Astrocyte (in vitro differentiated cells and primary cell): ENCODE data around the gene NT5C3A. TPM values are rescaled to one million over a fixed set of nuclear protein-coding genes. Genes with fewer than 3 reads are reported as not detected.

Experiments used
- DNase-seq: peaks from one replicate; pipeline ENCODE4 v3.0.0-alpha.2; 2010; ENCODE audit warnings: low read depth
- FAIRE-seq: peaks from 2 replicates; lab custom pipeline; 2011; peaks lifted over from hg19 to GRCh38; lab: Jason Lieb, UNC
- H2AFZ ChIP-seq: 2 replicates; pipeline ENCODE4 v1.6.0; 2012; ENCODE audit warnings: low read depth, low read length, inconsistent platforms
- H3K27ac ChIP-seq: 2 replicates; pipeline ENCODE4 v1.5.1; 2011; ENCODE audit warnings: low read depth, low read length, inconsistent platforms
- H3K27me3 ChIP-seq: 2 replicates; pipeline ENCODE4 v1.6.0; 2011; ENCODE audit warnings: low read length, inconsistent platforms; ENCODE audit not compliant: insufficient read depth
- H3K36me3 ChIP-seq: 2 replicates; pipeline ENCODE4 v1.5.1; 2011; ENCODE audit warnings: low read length, inconsistent platforms; ENCODE audit not compliant: insufficient read depth
- H3K4me1 ChIP-seq: 2 replicates; pipeline ENCODE4 v1.5.1; 2011; ENCODE audit warnings: low read length, inconsistent platforms; ENCODE audit not compliant: insufficient read depth
- H3K4me2 ChIP-seq: 2 replicates; pipeline ENCODE4 v1.6.0; 2012; ENCODE audit warnings: low read length, inconsistent platforms
- H3K4me3 ChIP-seq: 2 replicates; pipeline ENCODE4 v1.5.1; 2011; ENCODE audit warnings: low read depth, mild to moderate bottlenecking, low read length, inconsistent platforms; ENCODE audit not compliant: insufficient read depth
- H3K79me2 ChIP-seq: 2 replicates; pipeline ENCODE4 v1.6.0; 2012; ENCODE audit warnings: mild to moderate bottlenecking, low read length, inconsistent platforms; ENCODE audit not compliant: insufficient read depth
- H3K9ac ChIP-seq: 2 replicates; pipeline ENCODE4 v1.6.0; 2012; ENCODE audit warnings: mild to moderate bottlenecking, low read length, inconsistent platforms
- H3K9me3 ChIP-seq: 2 replicates; pipeline ENCODE4 v1.5.1; 2012; ENCODE audit warnings: low read depth, mild to moderate bottlenecking, low read length, inconsistent platforms; ENCODE audit not compliant: insufficient read depth
- H4K20me1 ChIP-seq: 2 replicates; pipeline ENCODE4 v1.6.0; 2012; ENCODE audit warnings: low read length, inconsistent platforms; ENCODE audit not compliant: insufficient read depth
- H3K27ac Mint-ChIP-seq: one replicate; pipeline ENCODE4 v1.8.0; 2021; ENCODE audit warnings: mild to moderate bottlenecking, mixed read lengths; ENCODE audit not compliant: unreplicated experiment
- H3K27me3 Mint-ChIP-seq: one replicate; pipeline ENCODE4 v1.8.0; 2021; ENCODE audit warnings: low read depth, mixed read lengths; ENCODE audit not compliant: unreplicated experiment
- H3K36me3 Mint-ChIP-seq: one replicate; pipeline ENCODE4 v1.8.0; 2021; ENCODE audit warnings: low read depth, mixed read lengths; ENCODE audit not compliant: unreplicated experiment
- H3K4me1 Mint-ChIP-seq: one replicate; pipeline ENCODE4 v1.8.0; 2021; ENCODE audit warnings: low read depth, mixed read lengths; ENCODE audit not compliant: unreplicated experiment
- H3K4me3 Mint-ChIP-seq: one replicate; pipeline ENCODE4 v1.8.0; 2021; ENCODE audit warnings: mild to moderate bottlenecking, moderate library complexity, mixed read lengths; ENCODE audit not compliant: unreplicated experiment
- H3K9me3 Mint-ChIP-seq: one replicate; pipeline ENCODE4 v1.8.0; 2021; ENCODE audit warnings: mild to moderate bottlenecking, mixed read lengths; ENCODE audit not compliant: unreplicated experiment
- EZH2 ChIP-seq: IDR thresholded peaks from 2 replicates; pipeline ENCODE4 v1.6.1; 2012; ENCODE audit warnings: mild to moderate bottlenecking, low read length, inconsistent platforms; ENCODE audit not compliant: insufficient read depth
- total RNA-seq: library from RNA; stranded (reverse); gene quantifications from 2 replicates; pipeline ENCODE4 v1.2.1, GENCODE V29; 2021
- TF ChIP-seq, protein P1 (sequence below): IDR thresholded peaks from 2 replicates; pipeline ENCODE4 v1.5.1; 2011; ENCODE audit warnings: low read depth, mild to moderate bottlenecking, inconsistent platforms, low read length, moderate library complexity; ENCODE audit not compliant: insufficient read depth

NT5C3A gene
- total RNA-seq, 1 donor from 2014 or later: 24.1 TPM

DNA sequence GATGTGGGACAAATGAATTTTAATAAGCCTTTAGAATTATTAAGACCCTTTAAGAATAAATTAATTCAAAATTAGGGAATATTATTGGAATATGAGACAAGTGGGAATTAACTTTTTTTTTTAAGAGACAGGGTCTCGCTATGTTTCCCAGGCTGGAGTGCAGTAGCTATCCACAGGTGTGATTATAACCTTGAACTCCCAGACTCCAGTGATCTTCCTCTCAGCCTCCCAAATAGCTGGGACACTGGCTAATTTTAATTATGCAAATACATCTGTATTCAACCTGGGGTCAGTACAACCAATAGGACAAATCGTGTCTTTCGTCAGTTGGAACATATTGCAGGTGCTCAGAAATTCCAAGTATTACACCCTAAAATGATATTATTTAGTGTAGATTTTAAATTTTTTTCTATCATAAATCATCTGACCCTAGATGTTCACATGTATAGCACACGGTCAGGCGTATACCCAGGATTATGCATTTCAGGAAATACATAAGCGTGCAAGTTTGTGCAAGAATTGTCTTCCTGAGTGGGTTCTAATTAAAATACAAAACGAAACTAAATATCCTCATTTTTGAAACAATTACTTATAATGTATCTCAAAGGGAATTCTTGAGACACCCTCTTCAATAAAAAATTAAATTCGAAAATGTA is 1.2 kb downstream of the NT5C3A start:
- Histone ChIP-seq H3K4me1 (no peaks in the 10 kb centered on the region), H3K9me3 (no peaks in the 10 kb centered on the region), H3K9ac (peak overlapping the region; percentile 92), H3K4me3 (peak overlapping the region; percentile 94), H3K79me2 (peaks cover 57% of the 10 kb centered on the region), H4K20me1 (peaks cover 21% of the 10 kb centered on the region), H3K4me2 (peak overlapping the region; percentile 88), H3K36me3 (no peaks in the 10 kb centered on the region), H2AFZ (no peak overlapping the region), H3K27ac (no peak overlapping the region), H3K27me3 (no peaks in the 10 kb centered on the region)
- FAIRE-seq (no peak), DNase-seq (no peak)
- Mint-ChIP-seq H3K36me3 (peaks cover 6% of the 10 kb centered on the region), H3K27ac (peak overlapping the region; percentile 72), H3K4me3 (peak overlapping the region; percentile 96), H3K4me1 (peaks cover 3% of the 10 kb centered on the region), H3K27me3 (no peaks in the 10 kb centered on the region), H3K9me3 (peaks cover 14% of the 10 kb centered on the region)
- TF ChIP-seq EZH2: no peak

DNA sequence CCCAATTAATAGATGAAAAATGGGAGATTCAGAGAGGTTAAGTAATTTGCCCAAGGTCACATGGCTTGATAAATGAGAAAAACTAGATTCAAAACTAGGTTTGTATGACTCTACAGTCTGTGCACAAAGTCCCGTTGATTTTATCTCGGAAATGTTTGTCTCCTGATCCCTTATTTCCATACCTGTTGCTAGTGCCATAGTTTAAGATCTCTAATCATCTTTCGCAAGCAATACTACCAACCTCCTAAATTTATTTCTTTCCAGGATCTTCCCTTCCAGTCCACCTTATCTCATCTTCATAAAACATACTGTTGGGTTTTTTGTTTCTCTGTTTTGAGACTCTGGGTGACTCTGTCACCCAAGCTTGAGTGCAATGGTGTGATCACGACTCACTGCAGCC is 2.9 kb downstream of the NT5C3A start:
- DNase-seq: no peak
- Mint-ChIP-seq H3K27me3 (no peaks in the 10 kb centered on the region), H3K4me3 (no peak overlapping the region), H3K27ac (no peak overlapping the region), H3K4me1 (peaks cover 3% of the 10 kb centered on the region), H3K9me3 (peaks cover under 1% of the 10 kb centered on the region), H3K36me3 (no peaks in the 10 kb centered on the region)
- Histone ChIP-seq H3K9me3 (no peaks in the 10 kb centered on the region), H3K27ac (no peak overlapping the region), H4K20me1 (peaks cover 21% of the 10 kb centered on the region), H3K36me3 (no peaks in the 10 kb centered on the region), H3K79me2 (peaks cover 75% of the 10 kb centered on the region), H3K4me1 (no peaks in the 10 kb centered on the region), H3K27me3 (no peaks in the 10 kb centered on the region), H3K4me2 (no peak overlapping the region), H2AFZ (no peak overlapping the region), H3K9ac (no peak overlapping the region), H3K4me3 (no peak overlapping the region)
- TF ChIP-seq, protein P1, sequence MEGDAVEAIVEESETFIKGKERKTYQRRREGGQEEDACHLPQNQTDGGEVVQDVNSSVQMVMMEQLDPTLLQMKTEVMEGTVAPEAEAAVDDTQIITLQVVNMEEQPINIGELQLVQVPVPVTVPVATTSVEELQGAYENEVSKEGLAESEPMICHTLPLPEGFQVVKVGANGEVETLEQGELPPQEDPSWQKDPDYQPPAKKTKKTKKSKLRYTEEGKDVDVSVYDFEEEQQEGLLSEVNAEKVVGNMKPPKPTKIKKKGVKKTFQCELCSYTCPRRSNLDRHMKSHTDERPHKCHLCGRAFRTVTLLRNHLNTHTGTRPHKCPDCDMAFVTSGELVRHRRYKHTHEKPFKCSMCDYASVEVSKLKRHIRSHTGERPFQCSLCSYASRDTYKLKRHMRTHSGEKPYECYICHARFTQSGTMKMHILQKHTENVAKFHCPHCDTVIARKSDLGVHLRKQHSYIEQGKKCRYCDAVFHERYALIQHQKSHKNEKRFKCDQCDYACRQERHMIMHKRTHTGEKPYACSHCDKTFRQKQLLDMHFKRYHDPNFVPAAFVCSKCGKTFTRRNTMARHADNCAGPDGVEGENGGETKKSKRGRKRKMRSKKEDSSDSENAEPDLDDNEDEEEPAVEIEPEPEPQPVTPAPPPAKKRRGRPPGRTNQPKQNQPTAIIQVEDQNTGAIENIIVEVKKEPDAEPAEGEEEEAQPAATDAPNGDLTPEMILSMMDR: no peak
- no peak for TF ChIP-seq EZH2
- no peak for FAIRE-seq

DNA sequence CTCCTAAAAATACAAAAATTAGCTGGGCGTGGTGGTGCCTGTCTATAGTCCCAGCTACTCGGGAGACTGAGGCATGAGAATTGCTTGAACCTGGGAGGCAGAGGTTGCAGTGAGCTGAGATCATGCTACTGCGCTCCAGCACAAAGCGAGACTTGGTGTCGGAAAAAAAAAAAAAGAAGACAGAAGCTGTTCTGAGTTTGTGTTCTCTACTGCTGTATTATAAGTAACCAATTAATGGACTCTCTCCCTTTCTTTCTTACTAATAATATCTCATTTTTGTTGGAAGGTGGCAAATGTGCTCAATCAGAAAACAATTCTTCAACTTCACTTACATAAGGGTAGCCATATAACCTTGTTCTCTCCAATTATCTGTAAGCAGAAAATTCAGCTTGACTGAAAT is 7.4 kb downstream of the NT5C3A start:
- Histone ChIP-seq H3K4me3 (no peak overlapping the region), H3K9ac (no peak overlapping the region), H4K20me1 (peaks cover 23% of the 10 kb centered on the region), H3K27ac (no peak overlapping the region), H3K9me3 (no peaks in the 10 kb centered on the region), H3K4me1 (no peaks in the 10 kb centered on the region), H3K79me2 (peaks cover 94% of the 10 kb centered on the region), H3K27me3 (no peaks in the 10 kb centered on the region), H2AFZ (no peak overlapping the region), H3K4me2 (no peak overlapping the region), H3K36me3 (no peaks in the 10 kb centered on the region)
- Mint-ChIP-seq H3K36me3 (no peaks in the 10 kb centered on the region), H3K27ac (no peak overlapping the region), H3K27me3 (no peaks in the 10 kb centered on the region), H3K4me3 (no peak overlapping the region), H3K9me3 (no peaks in the 10 kb centered on the region), H3K4me1 (no peaks in the 10 kb centered on the region)
- no peak for DNase-seq
- TF ChIP-seq EZH2: no peak
- TF ChIP-seq, protein P1: no peak
- no peak for FAIRE-seq
